AG04450 (cell line): Measurements from ENCODE around the gene CAMSAP2. TPM values are rescaled to one million over a fixed set of nuclear protein-coding genes. Genes with fewer than 3 reads are reported as not detected.

ENCODE experiments used
- CTCF ChIA-PET: fragments of 300-600, 350-600 bp; formaldehyde crosslinking; extraction: SDS; loops from one replicate; lab custom pipeline; 2022; ENCODE audit warnings: antibody characterized with exemption, inconsistent platforms; lab: Charles Lee
- POLR2A ChIA-PET: fragments of 350-600 bp; formaldehyde crosslinking; extraction: SDS; loops from one replicate; lab custom pipeline; 2021; ENCODE audit warnings: antibody characterized with exemption, inconsistent platforms; lab: Yijun Ruan, JAX
- DNase-seq: peaks from one replicate; pipeline ENCODE4 v3.0.0-alpha.2; 2011; ENCODE audit warnings: low read depth, low spot score
- H3K27ac ChIP-seq: one replicate; pipeline ENCODE4 v1.5.1; 2012; ENCODE audit warnings: low read depth, low read length, control low read depth
- H3K27me3 ChIP-seq: one replicate; pipeline ENCODE4 v1.6.0; 2012; ENCODE audit warnings: low read length; ENCODE audit not compliant: control insufficient read depth, insufficient read depth
- H3K4me3 ChIP-seq: 2 replicates; pipeline ENCODE4 v1.5.1; 2011; ENCODE audit warnings: mild to moderate bottlenecking, low read depth, low read length, control low read depth
- H3K9me3 ChIP-seq: 2 replicates; pipeline ENCODE4 v1.5.1; 2012; ENCODE audit warnings: low read length; ENCODE audit not compliant: control insufficient read depth, insufficient read depth
- CTCF ChIP-seq: IDR thresholded peaks from 2 replicates; pipeline ENCODE4 v1.5.1; 2011; ENCODE audit warnings: low read depth, low read length, control low read depth, inconsistent platforms
- polyA plus RNA-seq: library from polyadenylated mRNA; depleted of rRNA; stranded (reverse); fragments of >200 nt; gene quantifications from 2 replicates; pipeline ENCODE4 v1.2.3, GENCODE V29; 2011

CAMSAP2 gene
- polyA plus RNA-seq, 1 experiment, result 24.2 TPM

GRCh38 chr1:200819726-200820125 lies 81.0 kb downstream of the CAMSAP2 start:
- Histone ChIP-seq H3K27ac (no peak overlapping the region), H3K9me3 (no peaks in the 10 kb centered on the region), H3K27me3 (no peaks in the 10 kb centered on the region), H3K4me3 (no peak overlapping the region)
- no peak for DNase-seq
- ChIA-PET CTCF (interaction anchor here (0.6 to 2.0 kb wide), 4 partner anchors 16 to 198 kb away, joined by 3 to 5 read pairs (median 4); no protein-coding TSS in a partner anchor), POLR2A (no interaction called here)
- no peak for TF ChIP-seq CTCF

- no peak for TF ChIP-seq CTCF
- Histone ChIP-seq H3K27me3 (no peaks in the 10 kb centered on the region), H3K4me3 (no peak overlapping the region), H3K27ac (no peak overlapping the region), H3K9me3 (no peaks in the 10 kb centered on the region)
- ChIA-PET POLR2A (no interaction called here), CTCF (interaction anchor here (4.1 kb wide), 1 partner anchor 208 kb away, joined by 20 read pairs; no protein-coding TSS in a partner anchor)
- no peak for DNase-seq
Measured at GRCh38 chr1:200831091-200831490, 92.4 kb downstream of the CAMSAP2 start.

DNA sequence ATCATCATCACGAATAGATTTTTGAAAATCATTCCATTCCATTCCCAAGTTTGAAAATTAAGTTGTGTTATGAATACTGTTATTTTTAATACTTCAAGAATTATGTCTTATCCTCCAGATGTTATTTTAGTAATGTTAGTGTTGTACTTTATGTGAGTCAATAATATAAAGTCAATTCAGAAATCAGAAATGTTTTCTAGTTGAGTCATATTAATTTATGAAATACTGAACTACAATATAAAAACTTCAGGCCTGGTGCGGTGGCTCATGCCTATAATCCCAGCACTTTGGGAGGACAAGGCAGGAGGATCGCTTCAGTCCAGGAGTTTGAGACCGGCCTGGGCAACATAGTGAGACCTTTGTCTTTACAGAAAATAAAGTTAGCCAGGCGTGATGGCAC lies 95.7 kb downstream of the CAMSAP2 start:
- H3K27me3 ChIP-seq, result no peaks in the 10 kb centered on the region
- no peak for DNase-seq
- CTCF ChIA-PET, result interaction anchor here (4.9 to 5.3 kb wide), 2 partner anchors 212 to 276 kb away, joined by 38 to 89 read pairs; partner anchors contain the start of gene KIF14
- no peak overlapping the region for H3K27ac ChIP-seq
- POLR2A ChIA-PET, result no interaction called here
- H3K9me3 ChIP-seq, result no peaks in the 10 kb centered on the region
- no peak overlapping the region for H3K4me3 ChIP-seq
- no peak for TF ChIP-seq CTCF

- ChIA-PET CTCF (interaction anchor here (0.6 to 5.3 kb wide), 7 partner anchors 13 to 278 kb away, joined by 3 to 89 read pairs (median 4); partner anchors contain the start of gene KIF14), POLR2A (no interaction called here)
- no peak for TF ChIP-seq CTCF
- no peak overlapping the region for H3K4me3 ChIP-seq
- no peak overlapping the region for H3K27ac ChIP-seq
- no peaks in the 10 kb centered on the region for H3K27me3 ChIP-seq
- DNase-seq, result no peak
- H3K9me3 ChIP-seq, result no peaks in the 10 kb centered on the region
Measured at GRCh38 chr1:200836213-200836612, 97.5 kb downstream of the CAMSAP2 start.

- H3K9me3 ChIP-seq, result no peaks in the 10 kb centered on the region
- no peak overlapping the region for H3K4me3 ChIP-seq
- no peak for DNase-seq
- POLR2A ChIA-PET, result no interaction called here
- H3K27ac ChIP-seq, result no peak overlapping the region
- CTCF ChIA-PET, result interaction anchor here (0.5 to 5.3 kb wide), 18 partner anchors 10 to 280 kb away, joined by 3 to 89 read pairs (median 5); partner anchors contain the start of genes DDX59 and KIF14
- TF ChIP-seq CTCF, result peak; percentile 52
- H3K27me3 ChIP-seq, result no peaks in the 10 kb centered on the region
Measured at GRCh38 chr1:200837931-200838571, 99.4 kb downstream of the CAMSAP2 start.
